Keratinocyte (primary cell): ENCODE results near the gene PFKM. TPM values are rescaled to one million over a fixed set of nuclear protein-coding genes. Genes with fewer than 3 reads are reported as not detected.

Experiments
- DNase-seq: peaks from one replicate; pipeline ENCODE4 v3.0.0-alpha.2; 2011; ENCODE audit warnings: low read depth, missing footprints, low spot score
- FAIRE-seq: peaks from 2 replicates; lab custom pipeline; 2011; peaks lifted over from hg19 to GRCh38; lab: Jason Lieb, UNC
- H2AFZ ChIP-seq: 2 replicates; pipeline ENCODE4 v1.6.0; 2012; ENCODE audit warnings: low read length, control low read depth, inconsistent platforms; ENCODE audit not compliant: control insufficient read depth
- H3K27ac ChIP-seq: 2 replicates; pipeline ENCODE4 v1.5.1; 2011; ENCODE audit warnings: low read length; ENCODE audit not compliant: control insufficient read depth, insufficient read depth
- H3K27me3 ChIP-seq: 3 replicates; pipeline ENCODE4 v1.6.0; 2011; ENCODE audit warnings: low read length; ENCODE audit not compliant: control insufficient read depth, insufficient read depth; ENCODE audit errors: extremely low read depth
- H3K36me3 ChIP-seq, 2 experiments: 2 replicates in 1 of 2; 3 replicates in 1 of 2; pipeline ENCODE4 v1.5.1; 2011; ENCODE audit warnings: low read length in 2 of 2, mild to moderate bottlenecking in 1 of 2; ENCODE audit not compliant: control insufficient read depth in 2 of 2, insufficient read depth in 2 of 2; ENCODE audit errors: extremely low read depth in 1 of 2
- H3K4me1 ChIP-seq: 3 replicates; pipeline ENCODE4 v1.5.1; 2011; ENCODE audit warnings: low read length; ENCODE audit not compliant: control insufficient read depth, insufficient read depth; ENCODE audit errors: extremely low read depth
- H3K4me2 ChIP-seq: 3 replicates; pipeline ENCODE4 v1.6.0; 2011; ENCODE audit warnings: low read depth, low read length; ENCODE audit not compliant: control insufficient read depth, insufficient read depth; ENCODE audit errors: extremely low read depth
- H3K4me3 ChIP-seq, 3 experiments: fragments of 200-600 bp in 1 of 3; sonication (generic) in 1 of 3; 2 replicates in 2 of 3; 3 replicates in 1 of 3; pipeline ENCODE4 v1.5.1; 2011 to 2016; ENCODE audit warnings: low read length in 3 of 3, mild to moderate bottlenecking in 3 of 3, control low read depth in 2 of 3, inconsistent platforms in 1 of 3, low read depth in 1 of 3, mixed read lengths in 1 of 3, mixed run types in 1 of 3, moderate library complexity in 1 of 3; ENCODE audit not compliant: control insufficient read depth in 2 of 3, insufficient read depth in 2 of 3; ENCODE audit errors: extremely low read depth in 1 of 3
- H3K79me2 ChIP-seq: 2 replicates; pipeline ENCODE4 v1.6.0; 2012; ENCODE audit warnings: low read length; ENCODE audit not compliant: control insufficient read depth, insufficient read depth
- H3K9ac ChIP-seq: 3 replicates; pipeline ENCODE4 v1.6.0; 2011; ENCODE audit warnings: low read length; ENCODE audit not compliant: control insufficient read depth, insufficient read depth; ENCODE audit errors: extremely low read depth
- H3K9me1 ChIP-seq: 3 replicates; pipeline ENCODE4 v1.6.0; 2011; ENCODE audit warnings: low read length; ENCODE audit not compliant: control insufficient read depth, insufficient read depth; ENCODE audit errors: extremely low read depth
- H3K9me3 ChIP-seq: 2 replicates; pipeline ENCODE4 v1.5.1; 2012; ENCODE audit warnings: low read depth, low read length; ENCODE audit not compliant: control insufficient read depth
- H4K20me1 ChIP-seq: 3 replicates; pipeline ENCODE4 v1.6.0; 2011; ENCODE audit warnings: low read length; ENCODE audit not compliant: control insufficient read depth, insufficient read depth; ENCODE audit errors: extremely low read depth
- CTCF ChIP-seq, 3 experiments: IDR thresholded peaks in 1 of 3; conservative IDR thresholded peaks in 1 of 3; optimal IDR thresholded peaks in 1 of 3; 2 replicates in 2 of 3; 3 replicates in 1 of 3; pipeline versions ENCODE3 to v1.5.1; 2011; ENCODE audit warnings: low read length in 3 of 3, mild to moderate bottlenecking in 3 of 3, moderate library complexity in 2 of 3, control low read depth in 1 of 3, inconsistent platforms in 1 of 3; ENCODE audit not compliant: insufficient read depth in 2 of 3; ENCODE audit errors: extremely low read depth in 1 of 3
- EZH2 ChIP-seq: IDR thresholded peaks from one replicate; pipeline ENCODE4 v1.6.1; 2012; ENCODE audit warnings: inconsistent platforms, mild to moderate bottlenecking, low read length, moderate library complexity
- dilution Hi-C: fragments of 300-500 bp; cut with MboI; formaldehyde crosslinking; loops from one replicate; pipeline ENCODE4 v1.7.0; 2020; ENCODE audit warnings: low sequenced_read_pairs; ENCODE audit not compliant: extremely low pct_ligation_motif_present
- polyA plus RNA-seq, 5 experiments: library from polyadenylated mRNA; depleted of rRNA in 3 of 5; stranded (reverse) in 3 of 5; stranded (forward) in 1 of 5; unstranded in 1 of 5; fragments of >200 nt; gene quantifications; 1 replicate in 1 of 5; 2 replicates in 3 of 5; 3 replicates in 1 of 5; pipeline versions ENCODE4 v1.2.1 to v1.2.3, GENCODE V29; 2011 to 2012; ENCODE audit warnings: missing spikeins in 2 of 5, low read depth in 1 of 5, low replicate concordance in 1 of 5

Gene PFKM
- polyA plus RNA-seq, 1 donor (not counting 4 experiments of a cell fraction or from before 2014, with no cell fraction given), result 67.9 TPM

- no peaks in the 10 kb centered on the region for H4K20me1 ChIP-seq
- no peak overlapping the region for H3K27ac ChIP-seq
- no peak for TF ChIP-seq CTCF (optimal IDR thresholded peaks at IDR 0.05 in 1 of 3, IDR thresholded peaks at IDR 0.05 in 1 of 3, conservative IDR thresholded peaks at IDR 0.05 in 1 of 3; ENCODE audit: extremely low read depth in 1 of 3, insufficient read depth in 2 of 3, low read length in 3 of 3)
- no peak for TF ChIP-seq EZH2
- dilution Hi-C loops, result no loop called here
- no peaks in the 10 kb centered on the region for H3K79me2 ChIP-seq
- FAIRE-seq (no peak), DNase-seq (no peak)
- no peak overlapping the region for H3K9ac ChIP-seq
- H3K27me3 ChIP-seq, result peaks cover 47% of the 10 kb centered on the region
- H2AFZ ChIP-seq, result no peak overlapping the region
- no peaks in the 10 kb centered on the region for H3K9me3 ChIP-seq
- no peak overlapping the region for H3K4me2 ChIP-seq
- H3K4me3 ChIP-seq, result no peak overlapping the region
- no peaks in the 10 kb centered on the region for H3K36me3 ChIP-seq
- H3K4me1 ChIP-seq, result peaks cover 11% of the 10 kb centered on the region
- H3K9me1 ChIP-seq, result no peaks in the 10 kb centered on the region
Observed at GRCh38 chr12:48179466-48179865, 60.3 kb downstream of the PFKM start.

- H3K9me3 ChIP-seq, result no peaks in the 10 kb centered on the region
- no peak overlapping the region for H3K4me3 ChIP-seq
- H3K79me2 ChIP-seq, result no peaks in the 10 kb centered on the region
- H3K36me3 ChIP-seq, result no peaks in the 10 kb centered on the region
- DNase-seq, result no peak
- FAIRE-seq, result no peak
- H2AFZ ChIP-seq, result no peak overlapping the region
- H3K9me1 ChIP-seq, result no peaks in the 10 kb centered on the region
- no peaks in the 10 kb centered on the region for H4K20me1 ChIP-seq
- peaks cover 14% of the 10 kb centered on the region for H3K4me1 ChIP-seq
- H3K9ac ChIP-seq, result no peak overlapping the region
- TF ChIP-seq CTCF (optimal IDR thresholded peaks at IDR 0.05 in 1 of 3, IDR thresholded peaks at IDR 0.05 in 1 of 3, conservative IDR thresholded peaks at IDR 0.05 in 1 of 3; ENCODE audit: extremely low read depth in 1 of 3, insufficient read depth in 2 of 3, low read length in 3 of 3), result no peak
- dilution Hi-C loops, result no loop called here
- H3K4me2 ChIP-seq, result no peak overlapping the region
- no peak overlapping the region for H3K27ac ChIP-seq
- H3K27me3 ChIP-seq, result peaks cover 57% of the 10 kb centered on the region
Observed at GRCh38 chr12:48180424-48180823, 61.3 kb downstream of the PFKM start.
